ENCODE results near the gene NFATC3. TPM values are rescaled to one million over a fixed set of nuclear protein-coding genes. Genes with fewer than 3 reads are reported as not detected.

NFATC3 gene
- polyA plus RNA-seq, 3 donors: 14.3 to 21.8 (median 15.8) TPM

- Mint-ChIP-seq H3K9me3 (no peaks in the 10 kb centered on the region), H3K4me1 (peaks cover 69% of the 10 kb centered on the region), H3K27ac (peak overlapping the region in 4 of 7 donors; percentile 0 to 97 (median 92)), H3K36me3 (peaks cover 0 to 5% of the 10 kb centered on the region in 2 donors), H3K4me3 (peak overlapping the region; percentile 90), H3K27me3 (ENCODE audit: low read depth in 3 of 3) (peaks cover 0 to 2% (median 0%) of the 10 kb centered on the region in 3 donors)
- Histone ChIP-seq H4K20me1 (ENCODE audit: insufficient read depth, low read length) (peaks cover 61% of the 10 kb centered on the region), H3K27me3 (ENCODE audit: control insufficient read depth in 2 of 2, insufficient read depth in 2 of 2, low read length in 2 of 2) (no peaks in the 10 kb centered on the region), H3K4me1 (ENCODE audit: control insufficient read depth in 1 of 2, insufficient read depth in 2 of 2, low read length in 2 of 2) (peaks cover 42 to 69% of the 10 kb centered on the region in 2 donors), H3K36me3 (replicated peaks in 1 of 2; ENCODE audit: control insufficient read depth in 1 of 2, insufficient read depth in 2 of 2, low read length in 2 of 2) (no peaks in the 10 kb centered on the region), H3K79me2 (ENCODE audit: insufficient read depth, low read length) (peaks cover 66% of the 10 kb centered on the region), H3K27ac (ENCODE audit: low read depth in 1 of 2, low read length in 2 of 2) (peak overlapping the region in 1 of 2 donors; percentile 82), H2AFZ (ENCODE audit: insufficient read depth, low read depth, low read length, poor library complexity, severe bottlenecking) (peak overlapping the region; percentile 89), H3K9me3 (replicated peaks in 1 of 2; ENCODE audit: control insufficient read depth in 1 of 2, insufficient read depth in 1 of 2, low read length in 2 of 2) (no peaks in the 10 kb centered on the region), H3K4me3 (replicated peaks in 1 of 3; ENCODE audit: low read depth in 2 of 3, low read length in 3 of 3) (peak overlapping the region; percentile 75 to 98 (median 84)), H3K9ac (ENCODE audit: insufficient read depth, low read length, poor library complexity, severe bottlenecking) (peak overlapping the region; percentile 80), H3K4me2 (replicated peaks; ENCODE audit: extremely low read depth, low read length, poor library complexity, severe bottlenecking) (peak overlapping the region; percentile 100)
- TF ChIP-seq, protein P1, sequence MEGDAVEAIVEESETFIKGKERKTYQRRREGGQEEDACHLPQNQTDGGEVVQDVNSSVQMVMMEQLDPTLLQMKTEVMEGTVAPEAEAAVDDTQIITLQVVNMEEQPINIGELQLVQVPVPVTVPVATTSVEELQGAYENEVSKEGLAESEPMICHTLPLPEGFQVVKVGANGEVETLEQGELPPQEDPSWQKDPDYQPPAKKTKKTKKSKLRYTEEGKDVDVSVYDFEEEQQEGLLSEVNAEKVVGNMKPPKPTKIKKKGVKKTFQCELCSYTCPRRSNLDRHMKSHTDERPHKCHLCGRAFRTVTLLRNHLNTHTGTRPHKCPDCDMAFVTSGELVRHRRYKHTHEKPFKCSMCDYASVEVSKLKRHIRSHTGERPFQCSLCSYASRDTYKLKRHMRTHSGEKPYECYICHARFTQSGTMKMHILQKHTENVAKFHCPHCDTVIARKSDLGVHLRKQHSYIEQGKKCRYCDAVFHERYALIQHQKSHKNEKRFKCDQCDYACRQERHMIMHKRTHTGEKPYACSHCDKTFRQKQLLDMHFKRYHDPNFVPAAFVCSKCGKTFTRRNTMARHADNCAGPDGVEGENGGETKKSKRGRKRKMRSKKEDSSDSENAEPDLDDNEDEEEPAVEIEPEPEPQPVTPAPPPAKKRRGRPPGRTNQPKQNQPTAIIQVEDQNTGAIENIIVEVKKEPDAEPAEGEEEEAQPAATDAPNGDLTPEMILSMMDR (IDR thresholded peaks at IDR 0.05): no peak
- intact Hi-C loops (cut with micrococcal nuclease): loop anchor here (5.0 to 10.0 kb wide), 5 partner anchors 150 to 1562 kb away; partner anchors contain the start of genes ACD (in 1 of the 2), C16orf86 (in 1 of the 2), ENKD1 (in 1 of the 2) and ESRP2 (in 1 of the 2)
- no peak for DNase-seq
- WGBS (ENCODE audit: insufficient coverage): no CpG with 5 or more reads among the region's 6 CpGs
Observed at GRCh38 chr16:68086860-68087268, 1.7 kb downstream of the NFATC3 start.

GRCh38 chr16:68087688-68088087 is 2.5 kb downstream of the NFATC3 start:
- H3K4me3 Mint-ChIP-seq: no peak overlapping the region
- Histone ChIP-seq H3K9me3 (replicated peaks in 1 of 2; ENCODE audit: control insufficient read depth in 1 of 2, insufficient read depth in 1 of 2, low read length in 2 of 2) (no peaks in the 10 kb centered on the region), H3K4me1 (ENCODE audit: control insufficient read depth in 1 of 2, insufficient read depth in 2 of 2, low read length in 2 of 2) (peaks cover 41 to 69% of the 10 kb centered on the region in 2 donors), H3K4me3 (replicated peaks in 1 of 3; ENCODE audit: low read depth in 2 of 3, low read length in 3 of 3) (no peak overlapping the region), H3K27ac (ENCODE audit: low read depth in 1 of 2, low read length in 2 of 2) (no peak overlapping the region), H3K9ac (ENCODE audit: insufficient read depth, low read length, poor library complexity, severe bottlenecking) (no peak overlapping the region), H3K4me2 (replicated peaks; ENCODE audit: extremely low read depth, low read length, poor library complexity, severe bottlenecking) (peak overlapping the region; percentile 22), H2AFZ (ENCODE audit: insufficient read depth, low read depth, low read length, poor library complexity, severe bottlenecking) (no peak overlapping the region), H4K20me1 (ENCODE audit: insufficient read depth, low read length) (peaks cover 69% of the 10 kb centered on the region), H3K36me3 (replicated peaks in 1 of 2; ENCODE audit: control insufficient read depth in 1 of 2, insufficient read depth in 2 of 2, low read length in 2 of 2) (no peaks in the 10 kb centered on the region), H3K27me3 (ENCODE audit: control insufficient read depth in 2 of 2, insufficient read depth in 2 of 2, low read length in 2 of 2) (no peaks in the 10 kb centered on the region), H3K79me2 (ENCODE audit: insufficient read depth, low read length) (peaks cover 70% of the 10 kb centered on the region)
- peak overlapping the region in 2 of 7 donors; percentile 30 to 48 for H3K27ac Mint-ChIP-seq
- WGBS (ENCODE audit: insufficient coverage): no CpG with 5 or more reads among the region's 2 CpGs
- TF ChIP-seq, protein P1 (IDR thresholded peaks at IDR 0.05): no peak
- H3K27me3 Mint-ChIP-seq (ENCODE audit: low read depth in 3 of 3): peaks cover 0 to 2% (median 0%) of the 10 kb centered on the region in 3 donors
- DNase-seq: no peak
- H3K4me1 Mint-ChIP-seq: peaks cover 66% of the 10 kb centered on the region
- H3K36me3 Mint-ChIP-seq: no peaks in the 10 kb centered on the region
- intact Hi-C loops (cut with micrococcal nuclease): loop anchor here (5.0 to 10.0 kb wide), 5 partner anchors 150 to 1563 kb away; partner anchors contain the start of genes ACD (in 1 of the 2), C16orf86 (in 1 of the 2), ENKD1 (in 1 of the 2) and ESRP2 (in 1 of the 2)
- no peaks in the 10 kb centered on the region for H3K9me3 Mint-ChIP-seq

Measured in CD14-positive monocyte (primary cell).